ENCODE results near the gene PI16. TPM values are rescaled to one million over a fixed set of nuclear protein-coding genes. Genes with fewer than 3 reads are reported as not detected.

Gene PI16
- total and polyA plus RNA-seq, 2 experiments from 2014 or later = 227 to 390 TPM

GRCh38 chr6:36953931-36954261 lies 642 bp upstream of the PI16 start:
- Histone ChIP-seq H3K4me2 (ENCODE audit: unreplicated experiment) (no peak overlapping the region), H3K9me3 (ENCODE audit: low read depth) (no peaks in the 10 kb centered on the region), H3K9ac (no peak overlapping the region), H3K4me1 (ENCODE audit: insufficient read depth) (peaks cover 16% of the 10 kb centered on the region; the same call in 1 of the 2 replicates), H2AFZ (no peak overlapping the region), H3K79me2 (ENCODE audit: insufficient read depth) (no peaks in the 10 kb centered on the region), H3F3A (ENCODE audit: insufficient read depth) (peaks cover 8% of the 10 kb centered on the region; the same call in 1 of the 2 replicates), H4K20me1 (ENCODE audit: insufficient read depth) (no peaks in the 10 kb centered on the region), H3K4me3 (no peak overlapping the region), H3K27me3 (replicated peaks; ENCODE audit: insufficient read depth) (no peaks in the 10 kb centered on the region), H3K27ac (no peak overlapping the region), H3K9me2 (ENCODE audit: insufficient read depth) (no peaks in the 10 kb centered on the region), H3K36me3 (ENCODE audit: low read depth) (no peaks in the 10 kb centered on the region)
- no peak for DNase-seq
- in situ Hi-C loops (cut with MboI) = no loop called here
- 86 to 100% methylated on average over 1 of the region's 1 CpG for WGBS, 2 experiments (ENCODE audit: low coverage in 1 of 2, low lambda C conversion rate in 2 of 2, missing lambda C conversion rate in 2 of 2)
- no peak for TF ChIP-seq EZH2 (IDR thresholded peaks at IDR 0.05; ENCODE audit: insufficient read depth, poor library complexity, severe bottlenecking)
- no peak for TF ChIP-seq EZH2phosphoT487 (IDR thresholded peaks at IDR 0.05; ENCODE audit: insufficient read depth, low read depth)

DNA sequence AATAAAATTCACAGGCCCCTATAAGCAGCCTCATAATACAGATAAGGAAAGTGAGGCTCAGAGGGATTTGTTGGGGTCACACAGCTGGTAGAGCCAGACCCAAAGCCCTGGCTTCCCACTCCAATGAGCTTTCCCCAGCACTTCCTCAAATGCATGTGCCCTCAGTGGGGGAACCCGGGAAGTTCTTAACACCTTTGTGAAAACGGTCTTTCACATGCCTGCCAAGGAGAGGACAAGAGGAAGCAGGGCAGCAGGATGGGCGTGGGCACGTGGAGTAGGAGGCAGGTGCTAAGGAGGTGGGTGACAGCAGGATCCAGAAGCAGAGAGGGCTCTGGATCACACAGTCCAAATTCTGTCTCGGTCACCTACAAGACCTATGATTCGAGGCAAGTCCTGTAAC lies 598 bp downstream of the PI16 start:
- Histone ChIP-seq H3K27me3 (replicated peaks; ENCODE audit: insufficient read depth) (no peaks in the 10 kb centered on the region), H3K4me3 (no peak overlapping the region), H3K9me3 (ENCODE audit: low read depth) (no peaks in the 10 kb centered on the region), H4K20me1 (ENCODE audit: insufficient read depth) (no peaks in the 10 kb centered on the region), H3K36me3 (ENCODE audit: low read depth) (no peaks in the 10 kb centered on the region), H3K4me1 (ENCODE audit: insufficient read depth) (peaks cover 10% of the 10 kb centered on the region), H3K79me2 (ENCODE audit: insufficient read depth) (no peaks in the 10 kb centered on the region), H3K9me2 (ENCODE audit: insufficient read depth) (no peaks in the 10 kb centered on the region), H3F3A (ENCODE audit: insufficient read depth) (peaks cover 4% of the 10 kb centered on the region), H3K4me2 (ENCODE audit: unreplicated experiment) (no peak overlapping the region), H2AFZ (no peak overlapping the region), H3K27ac (no peak overlapping the region), H3K9ac (no peak overlapping the region)
- 25 to 32% methylated on average over 6 of the region's 6 CpGs for WGBS, 2 experiments (ENCODE audit: low coverage in 1 of 2, low lambda C conversion rate in 2 of 2, missing lambda C conversion rate in 2 of 2)
- in situ Hi-C loops (cut with MboI) = no loop called here
- no peak for TF ChIP-seq EZH2phosphoT487 (IDR thresholded peaks at IDR 0.05; ENCODE audit: insufficient read depth, low read depth)
- TF ChIP-seq EZH2 (IDR thresholded peaks at IDR 0.05; ENCODE audit: insufficient read depth, poor library complexity, severe bottlenecking) = no peak
- DNase-seq = no peak

GRCh38 chr6:36955671-36956445 lies 1.3 kb downstream of the PI16 start:
- WGBS, 2 experiments (ENCODE audit: low coverage in 1 of 2, low lambda C conversion rate in 2 of 2, missing lambda C conversion rate in 2 of 2) = 34 to 45% methylated on average over 9 of the region's 9 CpGs
- Histone ChIP-seq H3F3A (ENCODE audit: insufficient read depth) (peaks cover 7% of the 10 kb centered on the region), H3K27ac (no peak overlapping the region), H3K9ac (no peak overlapping the region), H3K4me3 (no peak overlapping the region), H3K36me3 (ENCODE audit: low read depth) (no peaks in the 10 kb centered on the region), H4K20me1 (ENCODE audit: insufficient read depth) (no peaks in the 10 kb centered on the region), H3K9me3 (ENCODE audit: low read depth) (no peaks in the 10 kb centered on the region), H3K27me3 (replicated peaks; ENCODE audit: insufficient read depth) (no peaks in the 10 kb centered on the region), H3K4me1 (ENCODE audit: insufficient read depth) (peaks cover 16% of the 10 kb centered on the region), H3K9me2 (ENCODE audit: insufficient read depth) (no peaks in the 10 kb centered on the region), H3K79me2 (ENCODE audit: insufficient read depth) (no peaks in the 10 kb centered on the region), H3K4me2 (ENCODE audit: unreplicated experiment) (no peak overlapping the region), H2AFZ (no peak overlapping the region)
- in situ Hi-C loops (cut with MboI) = no loop called here
- TF ChIP-seq EZH2phosphoT487 (IDR thresholded peaks at IDR 0.05; ENCODE audit: insufficient read depth, low read depth) (no peak), EZH2 (IDR thresholded peaks at IDR 0.05; ENCODE audit: insufficient read depth, poor library complexity, severe bottlenecking) (no peak)
- peak; percentile 57 for DNase-seq

- no peaks in the 10 kb centered on the region for H3K27me3 ChIP-seq (replicated peaks; ENCODE audit: insufficient read depth)
- no peaks in the 10 kb centered on the region for H3K9me3 ChIP-seq (ENCODE audit: low read depth)
- H3K4me1 ChIP-seq (ENCODE audit: insufficient read depth) = peaks cover 20% of the 10 kb centered on the region
- no peaks in the 10 kb centered on the region for H3K9me2 ChIP-seq (ENCODE audit: insufficient read depth)
- no peak overlapping the region for H2AFZ ChIP-seq
- no peak overlapping the region for H3K9ac ChIP-seq
- H3K36me3 ChIP-seq (ENCODE audit: low read depth) = no peaks in the 10 kb centered on the region
- in situ Hi-C loops (cut with MboI) = no loop called here
- no peak overlapping the region for H3K4me2 ChIP-seq (ENCODE audit: unreplicated experiment)
- H3K79me2 ChIP-seq (ENCODE audit: insufficient read depth) = no peaks in the 10 kb centered on the region
- H3K4me3 ChIP-seq = no peak overlapping the region
- no peak for DNase-seq
- no peak overlapping the region for H3K27ac ChIP-seq
- H3F3A ChIP-seq (ENCODE audit: insufficient read depth) = peaks cover 11% of the 10 kb centered on the region
- H4K20me1 ChIP-seq (ENCODE audit: insufficient read depth) = no peaks in the 10 kb centered on the region
- no peak for TF ChIP-seq EZH2phosphoT487 (IDR thresholded peaks at IDR 0.05; ENCODE audit: insufficient read depth, low read depth)
- no peak for TF ChIP-seq EZH2 (IDR thresholded peaks at IDR 0.05; ENCODE audit: insufficient read depth, poor library complexity, severe bottlenecking)
Observed at GRCh38 chr6:36956446-36956820, 1.9 kb downstream of the PI16 start.

Measured in GM23248 (cell line).